ENCODE results near the gene LRP8. TPM values are rescaled to one million over a fixed set of nuclear protein-coding genes. Genes with fewer than 3 reads are reported as not detected.

Gene LRP8
- total and polyA plus RNA-seq, 2 experiments from 2014 or later, result 27.8 to 71.1 TPM

DNA sequence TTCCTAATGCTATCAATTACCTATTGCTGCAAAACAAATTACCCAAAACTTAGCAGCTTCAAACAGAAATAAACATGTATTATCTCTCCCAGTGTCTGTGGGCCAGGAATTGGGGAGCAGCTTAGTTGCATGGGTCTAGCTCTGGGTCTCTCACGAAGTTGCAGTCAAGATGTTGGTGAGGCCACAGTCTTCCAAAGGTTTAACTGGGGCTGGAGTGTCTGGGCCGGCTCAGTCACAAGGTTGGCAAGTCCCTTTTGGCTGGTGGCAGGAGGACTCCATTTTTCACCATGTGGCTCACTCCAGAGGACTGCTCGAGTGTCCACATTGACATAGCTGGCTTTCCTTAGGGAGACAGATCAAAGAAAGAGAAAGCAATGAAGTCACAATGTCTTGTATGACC, 5.0 kb upstream of the LRP8 start:
- H3K4me2 ChIP-seq, result no peak overlapping the region
- DNase-seq (ENCODE audit: low spot score), result no peak
- H3K36me3 ChIP-seq (ENCODE audit: insufficient read depth), result no peaks in the 10 kb centered on the region; the same call in 1 of the 2 replicates
- no peaks in the 10 kb centered on the region for H3K79me2 ChIP-seq (replicated peaks; ENCODE audit: insufficient read depth)
- H3K36me3 Mint-ChIP-seq (ENCODE audit: low read depth), result peaks cover 6% of the 10 kb centered on the region; the same call in 2 of the 3 replicates
- H3K27ac ChIP-seq (ENCODE audit: low read depth), result no peak overlapping the region
- H3K27ac Mint-ChIP-seq, result no peak overlapping the region
- H3K4me1 Mint-ChIP-seq, result peaks cover 6% of the 10 kb centered on the region; the same call in 2 of the 3 replicates
- H3F3A ChIP-seq (replicated peaks; ENCODE audit: low read depth), result no peaks in the 10 kb centered on the region
- H3K9me3 Mint-ChIP-seq, result no peaks in the 10 kb centered on the region; the same call in 2 of the 3 replicates
- TF ChIP-seq, protein P1, sequence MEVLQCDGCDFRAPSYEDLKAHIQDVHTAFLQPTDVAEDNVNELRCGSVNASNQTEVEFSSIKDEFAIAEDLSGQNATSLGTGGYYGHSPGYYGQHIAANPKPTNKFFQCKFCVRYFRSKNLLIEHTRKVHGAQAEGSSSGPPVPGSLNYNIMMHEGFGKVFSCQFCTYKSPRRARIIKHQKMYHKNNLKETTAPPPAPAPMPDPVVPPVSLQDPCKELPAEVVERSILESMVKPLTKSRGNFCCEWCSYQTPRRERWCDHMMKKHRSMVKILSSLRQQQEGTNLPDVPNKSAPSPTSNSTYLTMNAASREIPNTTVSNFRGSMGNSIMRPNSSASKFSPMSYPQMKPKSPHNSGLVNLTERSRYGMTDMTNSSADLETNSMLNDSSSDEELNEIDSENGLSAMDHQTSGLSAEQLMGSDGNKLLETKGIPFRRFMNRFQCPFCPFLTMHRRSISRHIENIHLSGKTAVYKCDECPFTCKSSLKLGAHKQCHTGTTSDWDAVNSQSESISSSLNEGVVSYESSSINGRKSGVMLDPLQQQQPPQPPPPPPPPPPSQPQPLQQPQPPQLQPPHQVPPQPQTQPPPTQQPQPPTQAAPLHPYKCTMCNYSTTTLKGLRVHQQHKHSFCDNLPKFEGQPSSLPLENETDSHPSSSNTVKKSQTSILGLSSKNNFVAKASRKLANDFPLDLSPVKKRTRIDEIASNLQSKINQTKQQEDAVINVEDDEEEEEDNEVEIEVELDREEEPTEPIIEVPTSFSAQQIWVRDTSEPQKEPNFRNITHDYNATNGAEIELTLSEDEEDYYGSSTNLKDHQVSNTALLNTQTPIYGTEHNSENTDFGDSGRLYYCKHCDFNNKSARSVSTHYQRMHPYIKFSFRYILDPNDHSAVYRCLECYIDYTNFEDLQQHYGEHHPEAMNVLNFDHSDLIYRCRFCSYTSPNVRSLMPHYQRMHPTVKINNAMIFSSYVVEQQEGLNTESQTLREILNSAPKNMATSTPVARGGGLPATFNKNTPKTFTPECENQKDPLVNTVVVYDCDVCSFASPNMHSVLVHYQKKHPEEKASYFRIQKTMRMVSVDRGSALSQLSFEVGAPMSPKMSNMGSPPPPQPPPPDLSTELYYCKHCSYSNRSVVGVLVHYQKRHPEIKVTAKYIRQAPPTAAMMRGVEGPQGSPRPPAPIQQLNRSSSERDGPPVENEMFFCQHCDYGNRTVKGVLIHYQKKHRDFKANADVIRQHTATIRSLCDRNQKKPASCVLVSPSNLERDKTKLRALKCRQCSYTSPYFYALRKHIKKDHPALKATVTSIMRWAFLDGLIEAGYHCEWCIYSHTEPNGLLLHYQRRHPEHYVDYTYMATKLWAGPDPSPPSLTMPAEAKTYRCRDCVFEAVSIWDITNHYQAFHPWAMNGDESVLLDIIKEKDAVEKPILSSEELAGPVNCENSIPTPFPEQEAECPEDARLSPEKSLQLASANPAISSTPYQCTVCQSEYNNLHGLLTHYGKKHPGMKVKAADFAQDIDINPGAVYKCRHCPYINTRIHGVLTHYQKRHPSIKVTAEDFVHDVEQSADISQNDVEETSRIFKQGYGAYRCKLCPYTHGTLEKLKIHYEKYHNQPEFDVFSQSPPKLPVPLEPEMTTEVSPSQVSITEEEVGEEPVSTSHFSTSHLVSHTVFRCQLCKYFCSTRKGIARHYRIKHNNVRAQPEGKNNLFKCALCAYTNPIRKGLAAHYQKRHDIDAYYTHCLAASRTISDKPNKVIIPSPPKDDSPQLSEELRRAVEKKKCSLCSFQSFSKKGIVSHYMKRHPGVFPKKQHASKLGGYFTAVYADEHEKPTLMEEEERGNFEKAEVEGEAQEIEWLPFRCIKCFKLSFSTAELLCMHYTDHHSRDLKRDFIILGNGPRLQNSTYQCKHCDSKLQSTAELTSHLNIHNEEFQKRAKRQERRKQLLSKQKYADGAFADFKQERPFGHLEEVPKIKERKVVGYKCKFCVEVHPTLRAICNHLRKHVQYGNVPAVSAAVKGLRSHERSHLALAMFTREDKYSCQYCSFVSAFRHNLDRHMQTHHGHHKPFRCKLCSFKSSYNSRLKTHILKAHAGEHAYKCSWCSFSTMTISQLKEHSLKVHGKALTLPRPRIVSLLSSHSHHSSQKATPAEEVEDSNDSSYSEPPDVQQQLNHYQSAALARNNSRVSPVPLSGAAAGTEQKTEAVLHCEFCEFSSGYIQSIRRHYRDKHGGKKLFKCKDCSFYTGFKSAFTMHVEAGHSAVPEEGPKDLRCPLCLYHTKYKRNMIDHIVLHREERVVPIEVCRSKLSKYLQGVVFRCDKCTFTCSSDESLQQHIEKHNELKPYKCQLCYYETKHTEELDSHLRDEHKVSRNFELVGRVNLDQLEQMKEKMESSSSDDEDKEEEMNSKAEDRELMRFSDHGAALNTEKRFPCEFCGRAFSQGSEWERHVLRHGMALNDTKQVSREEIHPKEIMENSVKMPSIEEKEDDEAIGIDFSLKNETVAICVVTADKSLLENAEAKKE (CRISPR knock-in tag; IDR thresholded peaks at IDR 0.05), result no peak
- TF ChIP-seq NANOG (IDR thresholded peaks at IDR 0.05; ENCODE audit: borderline replicate concordance), result no peak
- no peak for TF ChIP-seq STAT1 (IDR thresholded peaks at IDR 0.05; ENCODE audit: unreplicated experiment)
- TF ChIP-seq, protein P2, sequence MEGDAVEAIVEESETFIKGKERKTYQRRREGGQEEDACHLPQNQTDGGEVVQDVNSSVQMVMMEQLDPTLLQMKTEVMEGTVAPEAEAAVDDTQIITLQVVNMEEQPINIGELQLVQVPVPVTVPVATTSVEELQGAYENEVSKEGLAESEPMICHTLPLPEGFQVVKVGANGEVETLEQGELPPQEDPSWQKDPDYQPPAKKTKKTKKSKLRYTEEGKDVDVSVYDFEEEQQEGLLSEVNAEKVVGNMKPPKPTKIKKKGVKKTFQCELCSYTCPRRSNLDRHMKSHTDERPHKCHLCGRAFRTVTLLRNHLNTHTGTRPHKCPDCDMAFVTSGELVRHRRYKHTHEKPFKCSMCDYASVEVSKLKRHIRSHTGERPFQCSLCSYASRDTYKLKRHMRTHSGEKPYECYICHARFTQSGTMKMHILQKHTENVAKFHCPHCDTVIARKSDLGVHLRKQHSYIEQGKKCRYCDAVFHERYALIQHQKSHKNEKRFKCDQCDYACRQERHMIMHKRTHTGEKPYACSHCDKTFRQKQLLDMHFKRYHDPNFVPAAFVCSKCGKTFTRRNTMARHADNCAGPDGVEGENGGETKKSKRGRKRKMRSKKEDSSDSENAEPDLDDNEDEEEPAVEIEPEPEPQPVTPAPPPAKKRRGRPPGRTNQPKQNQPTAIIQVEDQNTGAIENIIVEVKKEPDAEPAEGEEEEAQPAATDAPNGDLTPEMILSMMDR (conservative IDR thresholded peaks at IDR 0.05; ENCODE audit: low read depth in 2 of 2), result no peak
- no peak for TF ChIP-seq ZNF114 (CRISPR knock-in tag; IDR thresholded peaks at IDR 0.05)
- TF ChIP-seq JUNB (IDR thresholded peaks at IDR 0.05; ENCODE audit: unreplicated experiment), result no peak
- no peak for TF ChIP-seq EZH2phosphoT487 (IDR thresholded peaks at IDR 0.05; ENCODE audit: unreplicated experiment)
- TF ChIP-seq, protein P3, sequence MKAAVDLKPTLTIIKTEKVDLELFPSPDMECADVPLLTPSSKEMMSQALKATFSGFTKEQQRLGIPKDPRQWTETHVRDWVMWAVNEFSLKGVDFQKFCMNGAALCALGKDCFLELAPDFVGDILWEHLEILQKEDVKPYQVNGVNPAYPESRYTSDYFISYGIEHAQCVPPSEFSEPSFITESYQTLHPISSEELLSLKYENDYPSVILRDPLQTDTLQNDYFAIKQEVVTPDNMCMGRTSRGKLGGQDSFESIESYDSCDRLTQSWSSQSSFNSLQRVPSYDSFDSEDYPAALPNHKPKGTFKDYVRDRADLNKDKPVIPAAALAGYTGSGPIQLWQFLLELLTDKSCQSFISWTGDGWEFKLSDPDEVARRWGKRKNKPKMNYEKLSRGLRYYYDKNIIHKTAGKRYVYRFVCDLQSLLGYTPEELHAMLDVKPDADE (IDR thresholded peaks at IDR 0.05), result no peak
- TF ChIP-seq EZH2 (IDR thresholded peaks at IDR 0.05; ENCODE audit: low read depth, unreplicated experiment), result no peak
- TF ChIP-seq, protein P4, sequence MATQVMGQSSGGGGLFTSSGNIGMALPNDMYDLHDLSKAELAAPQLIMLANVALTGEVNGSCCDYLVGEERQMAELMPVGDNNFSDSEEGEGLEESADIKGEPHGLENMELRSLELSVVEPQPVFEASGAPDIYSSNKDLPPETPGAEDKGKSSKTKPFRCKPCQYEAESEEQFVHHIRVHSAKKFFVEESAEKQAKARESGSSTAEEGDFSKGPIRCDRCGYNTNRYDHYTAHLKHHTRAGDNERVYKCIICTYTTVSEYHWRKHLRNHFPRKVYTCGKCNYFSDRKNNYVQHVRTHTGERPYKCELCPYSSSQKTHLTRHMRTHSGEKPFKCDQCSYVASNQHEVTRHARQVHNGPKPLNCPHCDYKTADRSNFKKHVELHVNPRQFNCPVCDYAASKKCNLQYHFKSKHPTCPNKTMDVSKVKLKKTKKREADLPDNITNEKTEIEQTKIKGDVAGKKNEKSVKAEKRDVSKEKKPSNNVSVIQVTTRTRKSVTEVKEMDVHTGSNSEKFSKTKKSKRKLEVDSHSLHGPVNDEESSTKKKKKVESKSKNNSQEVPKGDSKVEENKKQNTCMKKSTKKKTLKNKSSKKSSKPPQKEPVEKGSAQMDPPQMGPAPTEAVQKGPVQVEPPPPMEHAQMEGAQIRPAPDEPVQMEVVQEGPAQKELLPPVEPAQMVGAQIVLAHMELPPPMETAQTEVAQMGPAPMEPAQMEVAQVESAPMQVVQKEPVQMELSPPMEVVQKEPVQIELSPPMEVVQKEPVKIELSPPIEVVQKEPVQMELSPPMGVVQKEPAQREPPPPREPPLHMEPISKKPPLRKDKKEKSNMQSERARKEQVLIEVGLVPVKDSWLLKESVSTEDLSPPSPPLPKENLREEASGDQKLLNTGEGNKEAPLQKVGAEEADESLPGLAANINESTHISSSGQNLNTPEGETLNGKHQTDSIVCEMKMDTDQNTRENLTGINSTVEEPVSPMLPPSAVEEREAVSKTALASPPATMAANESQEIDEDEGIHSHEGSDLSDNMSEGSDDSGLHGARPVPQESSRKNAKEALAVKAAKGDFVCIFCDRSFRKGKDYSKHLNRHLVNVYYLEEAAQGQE (IDR thresholded peaks at IDR 0.05; ENCODE audit: unreplicated experiment), result no peak
- no peak for TF ChIP-seq POLR2AphosphoS5 (IDR thresholded peaks at IDR 0.05; ENCODE audit: low read depth)
- TF ChIP-seq CREB1 (CRISPR knock-in tag; IDR thresholded peaks at IDR 0.05; ENCODE audit: low read depth), result no peak
- TF ChIP-seq ZNF331 (CRISPR knock-in tag; IDR thresholded peaks at IDR 0.05; ENCODE audit: low read depth), result no peak
- no peak overlapping the region for H2AFZ ChIP-seq
- H4K20me1 ChIP-seq (replicated peaks; ENCODE audit: insufficient read depth), result no peaks in the 10 kb centered on the region
- H3K27me3 Mint-ChIP-seq (ENCODE audit: insufficient read depth, low read depth, poor library complexity), result peaks cover 9% of the 10 kb centered on the region
- no peak overlapping the region for H3K4me3 ChIP-seq
- no peaks in the 10 kb centered on the region for H3K4me1 ChIP-seq (ENCODE audit: insufficient read depth)
- no peak overlapping the region for H3K4me3 Mint-ChIP-seq
- no peak for ATAC-seq
- no peaks in the 10 kb centered on the region for H3K9me2 ChIP-seq (ENCODE audit: insufficient read depth)
- no peaks in the 10 kb centered on the region for H3K27me3 ChIP-seq (ENCODE audit: insufficient read depth)
